Measurements from ENCODE around the gene MEA1. TPM values are rescaled to one million over a fixed set of nuclear protein-coding genes. Genes with fewer than 3 reads are reported as not detected.

The MEA1 gene
- total and polyA plus RNA-seq, 2 of the 4 experiments (the other 2 are of a cell fraction), result 116 to 126 TPM

GRCh38 chr6:43059168-43060033, 45.7 kb upstream of the MEA1 start, which contains the start of the genes KLC4 and MRPL2:
TSS of gene KLC4 (plus strand) at chr6:43059631. CDS start at chr6:43061336, 1,705 bp downstream.
TSS of gene MRPL2 (minus strand) at chr6:43059434. CDS start at chr6:43059381, 53 bp downstream.
- Histone ChIP-seq H3K23ac (ENCODE audit: low read depth, low read length) (peak within 1 kb of the TSS; percentile 98), H2BK15ac (ENCODE audit: low read depth, low read length) (peak within 1 kb of the TSS; percentile 97; the same call in 2 of the 3 replicates), H2BK120ac (ENCODE audit: low read depth, low read length) (peak within 1 kb of the TSS; percentile 97), H2BK20ac (ENCODE audit: low read depth, low read length) (peak within 1 kb of the TSS; percentile 90), H3K4ac (ENCODE audit: low read depth, low read length) (peak within 1 kb of the TSS; percentile 96), H3K9ac (ENCODE audit: low read depth, low read length) (peak within 1 kb of the TSS; percentile 91), H3K9me1 (ENCODE audit: insufficient read depth, low read length) (peaks cover 4% of the 10 kb centered on the region; the same call in 1 of the 2 replicates), H3K9me3 (ENCODE audit: control insufficient read depth, insufficient read depth, low read length) (no peaks in the 10 kb centered on the region), H4K91ac (ENCODE audit: insufficient read depth, low read depth, low read length) (peak within 1 kb of the TSS; percentile 91), H3K79me1 (ENCODE audit: low read depth in 1 of 2, low read length in 2 of 2) (peaks cover 17 to 37% of the 10 kb centered on the region in 2 experiments), H4K20me1 (ENCODE audit: insufficient read depth, low read length) (no peaks in the 10 kb centered on the region), H2AK5ac (ENCODE audit: low read depth, low read length) (peak within 1 kb of the TSS; percentile 92), H2BK5ac (ENCODE audit: low read depth, low read length, poor library complexity, severe bottlenecking) (peak within 1 kb of the TSS; percentile 95), H3K27ac (ENCODE audit: insufficient read depth, low read length) (peak within 1 kb of the TSS; percentile 93), H4K5ac (ENCODE audit: low read depth, low read length) (peak within 1 kb of the TSS; percentile 84), H2AFZ (replicated peaks; ENCODE audit: low read length, poor library complexity) (peak within 1 kb of the TSS; percentile 92), H3K14ac (replicated peaks; ENCODE audit: low read depth, low read length) (peak within 1 kb of the TSS; percentile 100), H3K56ac (ENCODE audit: extremely low read depth, insufficient read depth, low read length) (peak within 1 kb of the TSS; percentile 93), H3K18ac (ENCODE audit: low read depth, low read length) (peak within 1 kb of the TSS; percentile 78), H3K27me3 (ENCODE audit: control insufficient read depth, insufficient read depth, low read length) (no peaks in the 10 kb centered on the region), H2AK9ac (replicated peaks; ENCODE audit: low read depth, low read length, poor library complexity) (peak within 1 kb of the TSS; percentile 94), H3K4me1 (ENCODE audit: control insufficient read depth, insufficient read depth, low read length) (peaks cover 9% of the 10 kb centered on the region; the same call in 1 of the 2 replicates), H3K4me3 (ENCODE audit: insufficient read depth, low read depth, low read length) (peak within 1 kb of the TSS; percentile 76), H3K36me3 (ENCODE audit: control insufficient read depth, insufficient read depth, low read length) (peaks cover 16% of the 10 kb centered on the region), H4K8ac (ENCODE audit: low read depth in 2 of 2, low read length in 2 of 2) (peak within 1 kb of the TSS; percentile 69 to 97), H3K4me2 (ENCODE audit: low read depth, low read length) (peak within 1 kb of the TSS; percentile 93)
- 0% methylated on average over 41 of the region's 64 CpGs; no CpG with 5 or more reads in 1 of the 2 experiments for WGBS, 2 experiments (ENCODE audit: extremely low coverage in 2 of 2, insufficient read length in 1 of 2)
- ChIA-PET POLR2A (ENCODE audit: unreplicated experiment) (interaction anchor here (0.6 to 0.9 kb wide), 4 partner anchors 11 to 111 kb away, joined by 3 to 5 read pairs (median 3); partner anchors contain the start of gene RRP36), CTCF (interaction anchor here (1.4 kb wide), 1 partner anchor 85 kb away, joined by 6 read pairs; no protein-coding TSS in a partner anchor)
- peak; percentile 98 for DNase-seq
- no TSS peak for BruUV-seq (replicated peaks)
- dilution Hi-C loops (cut with HindIII; ENCODE audit: low sequenced_read_pairs, unreplicated experiment) (no loop called here), in situ Hi-C loops (cut with MboI; ENCODE audit: low sequenced_read_pairs) (no loop called here), intact Hi-C loops (cut with micrococcal nuclease) (loop anchor here (2.0 kb wide), 1 partner anchor 15 kb away; no protein-coding TSS in a partner anchor)
- ATAC-seq (ENCODE audit: low read depth), result peak; percentile 99
- TF ChIP-seq CHD1 (IDR thresholded peaks at IDR 0.05; ENCODE audit: low read depth, low read length) (0 out of 2 replicates have a peak, but pooled peaks have one; percentile 30), CEBPB (IDR thresholded peaks at IDR 0.05; ENCODE audit: low read depth, low read length) (no peak), MXI1 (IDR thresholded peaks at IDR 0.05; ENCODE audit: borderline replicate concordance, low read depth, low read length) (peak; percentile 80; the same call in 1 of the 2 replicates), POLR2A (IDR thresholded peaks at IDR 0.05; ENCODE audit: low read depth, low read length) (peak; percentile 66), SMC3 (IDR thresholded peaks at IDR 0.05; ENCODE audit: low read depth, low read length) (no peak), NFE2L2 (IDR thresholded peaks at IDR 0.05; ENCODE audit: low read depth, low read length) (no peak), FOS (IDR thresholded peaks at IDR 0.05; ENCODE audit: low read depth, low read length) (peak; percentile 9; the same call in 1 of the 2 replicates), MAZ (IDR thresholded peaks at IDR 0.05; ENCODE audit: borderline replicate concordance, low read depth, low read length) (peak; percentile 14; the same call in 1 of the 2 replicates), RFX5 (IDR thresholded peaks at IDR 0.05; ENCODE audit: low read depth, low read length) (no peak), RAD21 (IDR thresholded peaks at IDR 0.05; ENCODE audit: low read length) (no peak), MAFK (IDR thresholded peaks at IDR 0.05; ENCODE audit: low read depth, low read length) (no peak), RCOR1 (IDR thresholded peaks at IDR 0.05; ENCODE audit: insufficient replicate concordance, low read length) (no peak)
- TF ChIP-seq, protein P1, sequence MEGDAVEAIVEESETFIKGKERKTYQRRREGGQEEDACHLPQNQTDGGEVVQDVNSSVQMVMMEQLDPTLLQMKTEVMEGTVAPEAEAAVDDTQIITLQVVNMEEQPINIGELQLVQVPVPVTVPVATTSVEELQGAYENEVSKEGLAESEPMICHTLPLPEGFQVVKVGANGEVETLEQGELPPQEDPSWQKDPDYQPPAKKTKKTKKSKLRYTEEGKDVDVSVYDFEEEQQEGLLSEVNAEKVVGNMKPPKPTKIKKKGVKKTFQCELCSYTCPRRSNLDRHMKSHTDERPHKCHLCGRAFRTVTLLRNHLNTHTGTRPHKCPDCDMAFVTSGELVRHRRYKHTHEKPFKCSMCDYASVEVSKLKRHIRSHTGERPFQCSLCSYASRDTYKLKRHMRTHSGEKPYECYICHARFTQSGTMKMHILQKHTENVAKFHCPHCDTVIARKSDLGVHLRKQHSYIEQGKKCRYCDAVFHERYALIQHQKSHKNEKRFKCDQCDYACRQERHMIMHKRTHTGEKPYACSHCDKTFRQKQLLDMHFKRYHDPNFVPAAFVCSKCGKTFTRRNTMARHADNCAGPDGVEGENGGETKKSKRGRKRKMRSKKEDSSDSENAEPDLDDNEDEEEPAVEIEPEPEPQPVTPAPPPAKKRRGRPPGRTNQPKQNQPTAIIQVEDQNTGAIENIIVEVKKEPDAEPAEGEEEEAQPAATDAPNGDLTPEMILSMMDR (conservative IDR thresholded peaks at IDR 0.05; ENCODE audit: low read depth, low read length), result no peak
- TF ChIP-seq, protein P2, sequence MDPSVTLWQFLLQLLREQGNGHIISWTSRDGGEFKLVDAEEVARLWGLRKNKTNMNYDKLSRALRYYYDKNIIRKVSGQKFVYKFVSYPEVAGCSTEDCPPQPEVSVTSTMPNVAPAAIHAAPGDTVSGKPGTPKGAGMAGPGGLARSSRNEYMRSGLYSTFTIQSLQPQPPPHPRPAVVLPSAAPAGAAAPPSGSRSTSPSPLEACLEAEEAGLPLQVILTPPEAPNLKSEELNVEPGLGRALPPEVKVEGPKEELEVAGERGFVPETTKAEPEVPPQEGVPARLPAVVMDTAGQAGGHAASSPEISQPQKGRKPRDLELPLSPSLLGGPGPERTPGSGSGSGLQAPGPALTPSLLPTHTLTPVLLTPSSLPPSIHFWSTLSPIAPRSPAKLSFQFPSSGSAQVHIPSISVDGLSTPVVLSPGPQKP (IDR thresholded peaks at IDR 0.05; ENCODE audit: borderline replicate concordance, low read depth, low read length), result no peak

Data from IMR-90 (cell line).